GM18502 (cell line): Measurements from ENCODE around the gene PREX1.
"Not testable (repeated sequence)": the region's sequence is repeated elsewhere in the genome, so short reads cannot be mapped to it uniquely, and the experiment has no call there.

ENCODE experiments used
- ATAC-seq: cut with Tn5 transposase; IDR thresholded peaks from one replicate; pipeline ENCODE4 v1.9.1; 2021; ENCODE audit warnings: mild to moderate bottlenecking; ENCODE audit not compliant: unreplicated experiment, poor library complexity

PREX1 gene

DNA sequence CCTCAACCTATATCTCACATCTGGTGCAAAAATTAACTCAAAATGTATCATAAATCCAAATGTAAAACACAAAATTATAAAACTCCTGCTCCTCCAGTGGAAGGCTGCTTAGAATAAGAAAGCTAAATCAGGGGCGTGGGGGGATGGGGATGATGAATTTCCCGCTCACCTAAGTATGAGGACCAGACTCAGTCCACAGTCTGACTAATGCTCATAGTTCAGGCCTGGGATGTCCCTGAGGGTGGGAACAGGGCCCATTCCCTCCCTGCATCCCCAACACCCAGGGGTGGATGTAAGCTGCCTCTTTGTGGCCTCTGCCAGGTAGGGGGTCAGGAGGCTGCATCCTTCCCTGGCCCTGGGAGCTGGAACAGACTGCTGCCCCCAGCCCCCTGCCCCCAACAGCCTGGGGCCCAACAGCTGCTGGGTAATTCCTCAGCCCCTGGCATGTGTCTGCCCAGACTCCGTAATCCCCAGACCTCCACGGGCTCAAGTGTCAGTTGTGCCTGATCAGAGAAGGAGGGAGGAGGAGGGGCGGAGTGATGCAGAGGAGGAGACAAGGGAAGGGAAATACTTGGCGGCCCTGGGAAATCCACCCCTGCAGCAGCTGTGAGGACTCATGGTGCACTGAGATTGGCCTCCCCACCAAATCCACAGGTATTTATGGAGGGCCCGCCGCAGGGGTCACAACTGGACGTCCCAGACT is 224.5 kb downstream of the PREX1 start:
- ATAC-seq: no peak

DNA sequence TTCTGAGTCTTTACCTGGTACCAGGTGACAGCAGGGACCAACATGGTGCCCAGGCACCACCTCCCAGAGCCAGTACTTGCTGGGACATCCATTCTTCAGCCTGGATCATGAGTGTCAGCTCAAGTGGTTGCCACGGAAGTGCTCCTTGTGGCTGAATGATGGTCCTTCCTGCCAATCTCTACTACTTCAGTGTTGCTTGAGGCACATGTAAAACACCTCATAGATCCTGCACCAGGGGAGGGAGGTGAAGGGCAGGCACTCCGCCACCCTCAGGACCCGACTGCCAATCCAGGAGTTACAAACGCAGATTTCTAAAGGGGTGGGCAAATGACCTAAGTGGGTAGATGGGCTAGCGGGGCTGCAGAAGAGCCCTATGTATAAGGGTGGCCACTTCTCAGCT is 226.0 kb downstream of the PREX1 start:
- ATAC-seq: no peak

DNA sequence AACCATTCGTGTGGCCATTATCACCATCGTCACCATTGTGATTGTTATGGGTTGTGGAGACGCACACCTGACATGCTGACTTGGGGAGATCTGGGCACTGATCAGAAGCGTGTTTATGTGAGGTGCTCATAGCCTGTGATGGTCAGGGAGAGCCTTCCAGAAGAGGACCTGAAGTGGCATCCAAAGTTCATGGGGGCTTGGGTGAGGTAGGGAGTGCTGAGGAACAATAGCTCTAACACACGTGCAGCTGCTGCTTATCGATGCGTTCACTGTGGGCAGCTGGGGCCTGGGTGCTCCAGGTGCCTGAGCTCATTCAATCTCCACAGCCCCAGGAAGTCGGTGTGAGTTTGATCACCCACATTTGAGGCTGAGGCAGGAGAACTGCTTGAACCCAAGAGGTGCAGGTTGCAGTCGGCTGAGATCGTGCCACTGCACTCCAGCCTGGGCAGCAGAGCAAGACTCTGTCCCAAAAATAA is 227.3 kb downstream of the PREX1 start:
- ATAC-seq: no peak

DNA sequence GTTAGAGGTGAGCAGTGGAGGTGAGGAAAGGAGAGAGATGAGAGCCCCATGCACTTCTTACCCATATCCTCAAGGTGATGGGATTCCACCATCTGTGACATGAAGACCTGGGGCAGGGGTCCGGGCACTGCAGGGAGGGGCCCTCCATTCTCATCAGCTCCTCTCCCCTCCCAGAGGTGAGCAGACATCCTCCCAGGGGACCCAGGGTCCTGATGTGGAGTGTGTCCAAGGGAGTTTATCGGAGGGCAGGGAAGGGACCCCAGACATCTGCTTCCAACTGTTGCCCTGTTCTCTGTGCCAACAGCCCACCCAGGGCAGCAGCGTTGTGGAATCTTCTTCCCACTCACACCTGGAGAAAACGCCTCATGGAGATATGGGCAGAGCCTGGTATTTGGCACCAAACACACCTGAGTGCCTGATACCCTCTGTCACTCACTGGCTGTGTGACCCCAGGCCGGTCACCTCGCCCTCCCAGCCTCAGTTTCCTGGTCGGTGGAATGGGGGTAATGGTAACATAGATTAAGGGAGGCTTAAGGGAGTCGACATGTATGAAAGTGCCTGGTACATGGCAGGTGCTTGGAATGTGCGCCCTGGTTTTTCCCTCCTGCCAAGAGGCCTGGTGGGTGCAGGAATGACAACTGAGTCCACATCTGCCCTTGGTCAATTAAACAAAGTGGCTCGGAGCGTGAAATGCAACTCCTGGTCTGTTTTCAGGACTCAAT is 227.9 kb downstream of the PREX1 start:
- no peak for ATAC-seq

DNA sequence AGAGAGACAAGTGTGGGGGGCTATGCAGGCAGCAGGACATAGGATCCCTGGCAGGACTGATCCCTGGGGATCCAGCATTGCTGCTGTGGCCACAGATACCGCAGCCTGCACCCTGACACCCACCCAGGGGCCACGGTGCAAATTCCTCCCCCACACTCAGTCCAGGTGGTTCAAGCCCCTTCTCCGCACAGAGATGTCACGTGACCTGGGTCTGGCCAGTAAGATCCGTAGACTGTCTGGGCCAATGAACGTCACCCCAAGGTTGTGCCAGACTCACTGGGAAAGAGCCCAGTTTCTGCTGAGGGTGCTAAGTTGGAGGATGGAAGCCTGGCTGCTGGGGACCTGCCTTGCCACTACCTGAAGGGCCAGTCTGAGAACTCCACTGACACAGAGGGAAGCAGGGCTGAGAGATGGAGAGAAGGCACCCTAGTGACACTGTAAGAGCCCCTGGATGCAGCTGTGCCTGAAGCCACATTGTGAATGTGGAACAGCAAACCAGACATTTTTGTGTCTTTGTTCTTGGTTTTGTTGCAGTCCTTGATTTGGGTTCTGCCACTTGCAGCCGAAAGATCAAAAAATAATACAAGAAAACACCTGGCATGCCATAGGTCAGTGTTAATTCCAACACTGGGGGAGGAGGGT is 228.6 kb downstream of the PREX1 start:
- no peak for ATAC-seq

DNA sequence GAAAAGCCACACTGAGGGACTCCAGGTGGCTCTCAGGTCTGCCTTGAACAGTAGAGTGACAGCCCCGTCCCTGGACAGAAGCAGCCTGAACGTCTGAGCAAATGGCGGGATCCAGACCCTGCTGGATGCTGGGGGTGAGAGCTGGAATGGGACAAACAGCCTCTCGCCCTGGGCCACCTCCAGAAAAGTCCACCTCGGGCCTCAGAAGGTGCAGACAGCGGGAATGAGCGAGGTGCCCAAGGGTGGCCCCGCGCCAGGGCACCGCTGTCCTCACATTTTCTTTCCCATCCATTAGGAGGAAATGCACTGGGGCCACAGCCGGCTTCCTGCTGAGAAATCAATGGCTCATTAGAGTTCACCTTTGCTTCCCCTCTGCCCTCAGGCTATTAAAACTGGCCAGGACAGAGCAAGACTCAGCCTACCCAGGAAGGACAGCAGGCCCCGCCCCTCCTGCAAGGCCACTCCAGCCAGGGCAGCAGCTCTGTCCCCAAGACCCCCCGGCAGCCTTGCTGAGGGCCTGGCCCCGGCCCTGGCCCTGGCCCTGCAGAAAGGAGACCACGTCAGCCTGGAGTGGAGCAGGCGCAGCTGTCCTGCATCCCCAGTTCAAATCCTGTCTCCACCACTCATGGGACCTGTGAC is 229.4 kb downstream of the PREX1 start:
- not testable (repeated sequence) for ATAC-seq

DNA sequence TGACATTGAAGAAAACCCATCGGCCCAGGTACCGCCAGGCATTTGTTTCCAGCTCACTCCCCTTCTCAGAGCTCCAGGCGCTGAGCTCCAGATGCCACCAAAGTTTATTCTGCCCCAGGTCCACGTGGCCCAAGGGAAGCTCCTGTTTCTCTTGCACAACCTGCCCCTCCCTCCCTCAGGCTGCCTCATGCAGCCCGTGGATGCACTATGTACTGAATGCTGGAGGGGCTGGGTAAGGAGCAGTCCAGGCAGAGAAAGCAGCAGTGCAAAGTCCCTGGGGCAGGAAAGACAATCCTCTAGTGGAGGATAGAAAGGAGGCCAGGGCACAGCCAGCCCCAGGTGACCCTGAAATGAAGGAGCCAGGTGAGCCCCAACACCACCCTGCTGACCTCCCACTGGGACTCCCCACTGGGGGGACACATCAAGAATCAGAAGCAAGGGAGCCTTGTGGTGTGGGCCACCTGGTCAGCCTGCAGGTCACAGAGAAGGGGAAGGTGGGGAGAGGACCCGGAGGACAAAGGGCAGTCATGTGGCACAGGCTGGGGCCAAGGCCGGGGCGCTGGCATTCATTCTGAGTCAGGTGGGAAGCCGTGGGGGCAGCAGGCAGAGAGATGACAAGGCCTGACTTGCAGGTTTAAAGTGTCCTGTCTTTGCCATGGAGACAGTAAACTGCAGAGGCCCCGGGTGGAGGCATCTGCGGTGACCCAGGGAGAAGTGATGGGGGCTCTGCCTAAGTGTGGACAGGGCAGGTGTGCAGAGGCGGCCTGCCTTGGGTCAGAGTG is 230.1 kb downstream of the PREX1 start:
- ATAC-seq: no peak

DNA sequence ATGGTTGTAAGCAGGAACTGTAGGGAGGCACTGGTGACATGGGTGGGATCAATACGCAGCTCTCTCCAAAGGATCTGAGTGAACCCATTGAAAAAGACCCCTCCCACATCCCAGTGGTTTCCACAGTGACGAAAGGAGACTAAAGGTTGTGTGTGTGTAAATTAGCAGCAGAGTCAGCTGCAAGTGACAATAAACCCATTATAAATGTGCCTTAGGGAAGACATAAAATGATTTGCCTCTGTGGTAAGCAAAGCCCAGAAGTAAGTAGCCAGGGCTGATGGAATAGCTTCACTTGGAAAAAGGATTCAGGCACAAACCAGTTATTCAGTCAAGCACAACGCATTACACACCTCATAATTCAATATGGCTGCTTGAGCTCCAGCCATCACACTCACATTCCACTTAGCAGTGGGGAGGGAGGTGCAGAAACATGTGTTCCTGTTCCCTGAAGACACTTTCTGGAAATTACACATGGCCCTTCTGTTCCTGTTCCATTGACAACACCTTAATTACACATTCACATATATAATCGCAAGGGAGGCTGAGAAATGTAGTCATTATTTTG is 231.4 kb downstream of the PREX1 start:
- no peak for ATAC-seq

DNA sequence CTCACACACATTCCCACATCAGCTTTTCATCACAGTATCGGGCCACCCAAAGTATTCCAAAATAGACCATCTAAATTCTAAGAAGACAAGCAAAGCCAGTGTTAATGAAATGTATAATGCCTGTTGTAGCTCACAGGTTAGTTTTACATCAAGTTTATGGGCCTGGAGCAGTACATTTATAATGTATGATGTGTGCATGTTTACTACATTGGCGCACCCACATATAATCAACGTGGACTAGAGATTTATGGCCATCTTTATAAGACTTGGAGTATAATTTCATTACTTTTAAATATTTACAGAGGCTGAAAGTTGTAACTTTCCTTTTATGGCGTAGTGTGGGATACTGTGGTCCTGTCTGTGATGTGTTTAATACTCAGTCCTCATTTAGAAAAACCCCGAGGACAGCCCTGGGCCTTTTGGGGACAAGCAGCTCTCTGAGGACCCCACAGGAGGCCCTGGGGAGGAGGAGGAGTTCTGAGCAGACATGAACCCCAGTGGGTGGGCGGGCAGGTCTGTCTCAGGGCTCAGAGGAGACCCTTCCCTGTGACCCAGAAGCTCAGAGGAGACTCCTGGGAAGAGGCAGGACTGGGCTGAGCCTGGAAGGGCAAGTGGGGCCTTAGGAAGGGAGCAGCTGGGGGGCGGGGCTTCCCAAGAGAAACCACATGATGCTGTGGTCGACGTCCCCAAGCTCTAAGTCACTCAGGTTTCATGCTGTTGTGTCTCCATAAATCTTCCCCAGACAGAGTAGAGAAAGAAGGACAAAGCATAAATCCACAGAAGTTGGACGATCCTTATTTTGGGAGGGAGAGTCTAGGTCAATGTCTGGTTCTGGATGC is 232.1 kb downstream of the PREX1 start:
- no peak for ATAC-seq

DNA sequence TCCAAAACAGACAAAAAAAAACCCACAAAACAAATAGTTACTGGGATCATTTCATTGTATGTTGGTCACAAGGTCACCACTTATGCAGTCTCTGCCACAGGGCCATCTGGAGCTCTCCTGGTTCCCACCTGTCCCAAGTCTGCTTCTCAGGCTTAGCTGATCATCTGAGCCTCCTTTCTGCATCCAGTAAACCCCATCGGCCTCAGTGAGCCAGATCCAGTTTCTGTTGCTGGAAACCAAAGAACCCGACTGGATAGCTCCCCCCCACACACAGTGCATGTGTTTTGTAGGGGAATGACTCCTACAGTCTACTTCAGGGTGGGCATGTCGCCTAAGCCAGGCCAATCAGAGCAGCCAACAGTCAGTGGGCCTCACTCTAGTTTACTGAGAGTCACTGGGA is 233.3 kb downstream of the PREX1 start:
- no peak for ATAC-seq

DNA sequence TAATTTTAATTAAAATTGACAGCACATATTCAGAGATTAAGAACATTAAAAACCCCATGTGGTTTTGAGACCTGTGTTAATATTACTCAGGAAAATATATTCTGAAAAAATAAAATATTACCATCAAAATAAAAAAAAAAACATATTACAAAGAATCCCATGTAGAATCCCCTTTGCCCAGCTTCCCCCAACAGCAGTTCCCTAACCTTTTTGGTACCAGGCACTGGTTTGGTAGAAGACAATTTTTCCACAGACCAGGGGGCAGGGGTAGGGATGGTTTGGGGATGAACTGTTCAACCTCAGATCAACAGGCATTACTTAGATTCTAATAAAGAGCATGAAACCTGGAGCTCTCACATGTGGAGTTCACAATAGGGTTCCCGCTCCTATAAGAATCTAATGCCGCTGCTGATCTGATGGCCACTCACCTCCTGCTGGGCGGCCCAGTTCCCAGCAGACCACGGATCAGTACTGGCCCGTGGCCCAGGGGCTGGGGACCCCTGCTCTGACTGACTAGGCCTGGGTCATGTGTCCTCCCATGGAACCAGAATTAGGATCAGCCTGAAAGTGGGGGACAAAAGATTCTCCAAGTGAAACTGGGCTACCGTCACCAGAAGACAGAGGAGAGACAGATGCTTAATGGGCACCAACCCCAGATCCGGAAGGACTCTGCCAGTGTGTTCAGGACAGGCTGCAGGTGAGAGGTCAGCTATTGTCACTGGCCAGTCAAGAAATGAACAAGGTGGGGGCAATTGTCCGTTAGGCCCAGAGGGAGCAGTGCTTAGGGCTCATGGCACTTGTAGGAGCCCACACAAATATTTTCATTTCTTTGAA is 235.5 kb downstream of the PREX1 start:
- ATAC-seq: no peak

DNA sequence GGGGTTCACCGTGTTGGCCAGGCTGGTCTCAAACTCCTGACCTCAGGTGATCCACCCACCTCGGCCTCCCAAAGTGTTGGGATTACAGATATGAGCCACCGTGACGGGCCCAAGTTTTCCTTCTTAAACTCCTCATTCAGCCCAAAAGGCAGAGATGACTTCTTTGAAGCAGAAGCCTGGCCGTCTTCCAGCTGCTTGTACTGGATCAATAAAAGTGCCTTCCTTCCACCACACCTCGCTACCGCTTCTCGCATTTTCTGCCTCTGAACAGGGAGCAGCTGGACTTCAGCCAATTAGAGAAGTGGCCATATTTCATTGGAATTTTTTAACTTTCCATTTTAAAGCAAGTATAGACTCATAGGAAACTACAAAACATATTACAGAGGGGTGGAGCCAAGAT is 241.1 kb downstream of the PREX1 start:
- ATAC-seq: no peak

DNA sequence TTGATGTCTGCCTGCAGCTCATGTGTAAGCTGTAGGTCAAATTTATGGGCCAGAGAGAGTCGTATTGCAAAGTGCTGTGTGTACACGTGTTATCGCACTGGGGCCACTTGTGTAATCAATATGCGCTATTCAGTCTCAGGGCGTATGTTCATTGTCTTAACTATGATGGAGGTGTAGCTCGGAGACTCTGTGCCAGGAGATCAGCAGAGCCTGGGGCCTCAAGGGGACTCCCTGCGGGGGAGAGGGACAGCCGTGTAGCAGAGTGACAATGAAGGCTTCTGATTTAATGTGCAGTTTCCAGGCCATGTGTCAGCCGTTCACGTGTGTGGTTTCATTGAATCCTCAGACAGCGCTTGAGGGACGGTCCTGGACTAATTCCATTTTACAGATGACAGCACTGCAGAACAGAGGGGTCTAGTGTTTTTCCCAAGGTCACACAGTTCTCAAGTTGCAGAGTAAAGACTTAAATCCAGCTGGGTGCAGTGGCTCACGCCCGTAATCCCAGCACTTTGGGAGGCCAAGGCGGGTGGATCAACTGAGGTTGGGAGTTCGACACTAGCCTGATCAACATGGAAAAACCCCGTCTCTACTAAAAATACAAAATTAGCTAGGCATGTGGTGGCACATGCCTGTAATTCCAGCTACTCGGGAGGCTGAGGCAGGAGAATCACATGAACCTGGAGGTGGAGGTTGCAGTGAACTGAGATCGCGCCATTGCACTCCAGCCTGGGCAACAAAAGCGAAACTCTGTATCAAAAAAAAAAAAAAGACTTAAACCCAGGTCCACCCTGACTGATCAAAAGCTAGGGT is 242.5 kb downstream of the PREX1 start:
- ATAC-seq: no peak

DNA sequence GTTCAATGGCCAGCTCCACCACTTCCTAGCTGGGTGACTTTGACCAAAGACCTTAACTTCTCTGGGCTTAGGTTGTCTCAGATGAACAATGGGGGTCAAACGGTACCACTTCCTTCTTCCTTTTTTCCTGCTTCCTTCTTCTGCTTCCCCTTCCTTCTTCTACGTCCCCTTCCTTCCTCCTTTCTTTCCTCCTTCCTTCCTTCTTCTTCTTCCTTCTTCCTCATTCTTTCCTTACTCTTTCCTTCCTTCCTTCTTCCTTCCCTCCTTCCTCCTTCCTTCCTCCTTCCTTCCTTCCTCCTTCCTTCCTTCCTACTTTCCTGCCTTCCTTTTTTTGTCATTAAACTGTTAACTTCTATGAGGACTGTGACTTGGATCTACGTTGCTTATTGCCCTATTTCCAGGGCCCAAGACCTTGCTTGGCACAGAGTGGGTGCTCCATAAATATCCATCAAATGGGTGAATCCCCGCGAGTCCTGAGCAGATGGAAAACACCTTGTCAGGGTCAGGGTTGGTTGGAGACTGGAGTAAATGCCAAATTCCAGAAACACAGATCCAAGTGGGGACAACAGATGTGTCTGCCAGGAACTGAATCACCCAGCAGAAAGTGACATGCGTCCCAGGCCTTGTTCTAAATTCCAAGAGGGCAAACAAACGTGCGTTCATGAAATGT is 243.3 kb downstream of the PREX1 start:
- ATAC-seq: no peak

DNA sequence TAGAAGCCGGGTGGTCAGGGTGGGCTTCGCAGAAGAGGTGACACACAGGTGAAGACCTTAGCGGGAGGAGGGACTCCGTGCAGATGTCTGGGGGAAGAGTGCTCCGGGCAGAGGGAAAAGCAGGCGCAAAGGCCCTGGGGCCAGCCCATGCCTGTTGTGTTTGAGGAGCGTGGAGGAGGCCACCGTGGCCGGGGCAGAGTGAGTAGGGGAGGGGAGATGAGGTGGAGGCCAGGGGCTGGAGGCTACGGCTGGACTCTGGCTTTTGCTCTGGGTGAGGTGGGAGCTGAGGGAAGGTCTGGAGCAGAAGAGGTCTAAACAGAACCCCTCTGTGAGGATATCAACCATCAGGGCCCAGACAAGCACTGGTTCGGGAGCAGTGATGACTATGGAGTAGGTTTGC is 244.0 kb downstream of the PREX1 start:
- ATAC-seq: no peak

DNA sequence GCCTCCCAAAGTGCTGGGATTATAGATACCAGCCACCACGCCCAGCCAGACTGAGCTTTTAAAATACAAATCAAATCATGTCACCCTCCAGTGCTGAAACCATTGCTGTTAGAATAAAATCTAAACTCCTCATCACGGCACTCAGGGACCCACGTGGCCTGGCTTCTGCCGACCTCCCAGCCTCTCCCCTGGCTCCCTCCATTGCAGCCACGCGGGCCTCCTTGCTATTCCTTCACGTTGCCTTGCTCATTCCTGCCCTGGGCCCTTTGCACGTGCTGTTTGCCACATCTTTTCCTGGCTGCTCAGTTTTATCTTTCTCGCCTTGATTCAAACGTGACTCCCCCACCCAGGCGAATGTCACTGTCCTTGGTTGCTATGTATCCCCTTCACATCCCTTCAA is 244.6 kb downstream of the PREX1 start:
- ATAC-seq: no peak

DNA sequence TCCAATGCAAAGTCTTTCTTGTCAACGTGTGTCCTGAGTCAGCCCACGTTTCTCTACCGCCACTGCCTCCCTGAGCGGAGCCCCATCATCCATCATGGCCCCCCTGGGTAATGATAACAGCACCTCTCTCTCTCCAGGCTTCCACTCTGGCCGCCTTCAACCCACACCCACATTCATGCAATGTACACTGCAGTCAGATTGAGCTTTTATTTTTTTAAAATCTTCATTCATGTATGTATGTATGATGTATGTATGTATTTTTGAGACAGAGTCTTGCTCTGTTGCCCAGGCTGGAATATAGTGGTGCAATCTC is 245.2 kb downstream of the PREX1 start:
- no peak for ATAC-seq
